HG03103 (cell line): Measurements from ENCODE around the gene ADPGK.
"Not testable (repeated sequence)": the region's sequence is repeated elsewhere in the genome, so short reads cannot be mapped to it uniquely, and the experiment has no call there.

Experiments
- ATAC-seq: cut with Tn5 transposase; IDR thresholded peaks from one replicate; pipeline ENCODE4 v1.9.1; 2021; ENCODE audit warnings: low read depth; ENCODE audit not compliant: unreplicated experiment

ADPGK gene

GRCh38 chr15:72783640-72784455, at the start of gene ADPGK:
TSS of gene ADPGK (minus strand) at chr15:72783758. CDS start at chr15:72783691, 67 bp downstream.
- ATAC-seq: peak; percentile 59

GRCh38 chr15:72827226-72827625, 43.7 kb upstream of the ADPGK start:
- ATAC-seq: no peak

- no peak for ATAC-seq
Observed at GRCh38 chr15:72826611-72827010, 43.1 kb upstream of the ADPGK start.

GRCh38 chr15:72825829-72826228, 42.3 kb upstream of the ADPGK start:
- ATAC-seq: no peak

GRCh38 chr15:72824781-72825180, 41.2 kb upstream of the ADPGK start:
- no peak for ATAC-seq

- no peak for ATAC-seq
Observed at GRCh38 chr15:72824112-72824511, 40.6 kb upstream of the ADPGK start.

GRCh38 chr15:72820278-72820677, 36.7 kb upstream of the ADPGK start:
- no peak for ATAC-seq

GRCh38 chr15:72818632-72819031, 35.1 kb upstream of the ADPGK start:
- no peak for ATAC-seq

- no peak for ATAC-seq
Observed at GRCh38 chr15:72813345-72814004, 29.9 kb upstream of the ADPGK start.

- no peak for ATAC-seq
Observed at GRCh38 chr15:72809329-72809728, 25.8 kb upstream of the ADPGK start.

GRCh38 chr15:72807346-72807745, 23.8 kb upstream of the ADPGK start:
- ATAC-seq: not testable (repeated sequence)

GRCh38 chr15:72803006-72803405, 19.4 kb upstream of the ADPGK start:
- ATAC-seq: no peak

GRCh38 chr15:72801590-72802325, 18.2 kb upstream of the ADPGK start:
- ATAC-seq: no peak

- ATAC-seq: no peak
Observed at GRCh38 chr15:72800833-72801481, 17.4 kb upstream of the ADPGK start.

- ATAC-seq: no peak
Observed at GRCh38 chr15:72797834-72798233, 14.3 kb upstream of the ADPGK start.

GRCh38 chr15:72797338-72797689, 13.8 kb upstream of the ADPGK start:
- no peak for ATAC-seq

- no peak for ATAC-seq
Observed at GRCh38 chr15:72796515-72797337, 13.2 kb upstream of the ADPGK start.

GRCh38 chr15:72796210-72796514, 12.6 kb upstream of the ADPGK start:
- no peak for ATAC-seq

- ATAC-seq: no peak
Observed at GRCh38 chr15:72793766-72794660, 10.5 kb upstream of the ADPGK start.
